ENCODE data around the gene DCAF6.

The DCAF6 gene

DNA sequence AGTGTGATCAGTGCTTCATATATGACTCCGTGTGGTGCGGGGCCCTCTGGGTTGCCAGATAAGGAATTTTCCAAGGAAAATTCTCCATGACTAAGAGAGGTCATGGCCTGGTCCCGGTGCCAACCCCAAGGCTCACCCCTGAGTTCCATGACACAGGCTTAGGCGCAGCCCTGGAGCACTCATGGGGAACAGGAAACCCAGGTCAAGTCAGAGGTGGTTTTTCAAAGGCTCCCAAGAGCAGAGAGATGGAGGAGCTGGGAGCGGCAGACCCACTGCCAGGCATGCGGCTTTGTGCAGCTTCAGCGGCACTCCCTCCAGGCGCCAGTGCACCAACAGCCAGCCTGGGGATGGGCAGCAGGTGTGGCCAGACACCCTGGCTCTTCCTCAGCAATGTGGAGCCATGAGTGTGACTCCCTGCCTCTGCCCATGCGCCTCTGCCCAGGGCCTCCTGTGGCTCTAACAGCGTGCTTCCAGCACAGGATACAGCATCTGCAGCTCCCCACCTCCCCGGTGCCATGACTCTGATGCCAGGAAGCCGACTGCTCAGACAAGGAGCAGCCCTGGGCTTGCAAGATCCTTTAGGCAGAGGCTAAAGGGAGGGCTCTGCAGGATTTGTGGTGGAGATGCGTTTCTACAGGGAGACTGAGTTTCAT, 153.0 kb downstream of the DCAF6 start:
- no peak for DNase-seq

DNA sequence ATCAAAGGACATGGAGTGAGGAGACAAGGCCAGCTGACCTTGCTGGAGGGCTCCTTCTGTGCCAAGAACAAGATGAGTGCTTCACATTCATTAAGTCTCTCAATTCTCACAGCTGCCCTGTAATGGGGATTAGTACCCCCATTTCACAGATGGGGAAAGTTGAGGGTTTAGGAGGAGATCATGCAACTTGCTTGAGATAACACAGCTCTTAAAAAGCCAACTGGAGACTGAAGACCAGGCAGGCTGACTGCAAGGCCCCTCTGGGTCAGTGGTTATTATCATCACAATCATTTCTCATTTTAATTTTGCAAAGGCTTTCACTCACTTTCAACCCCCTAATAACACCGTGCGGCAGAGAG, 153.5 kb downstream of the DCAF6 start:
- DNase-seq = no peak

DNA sequence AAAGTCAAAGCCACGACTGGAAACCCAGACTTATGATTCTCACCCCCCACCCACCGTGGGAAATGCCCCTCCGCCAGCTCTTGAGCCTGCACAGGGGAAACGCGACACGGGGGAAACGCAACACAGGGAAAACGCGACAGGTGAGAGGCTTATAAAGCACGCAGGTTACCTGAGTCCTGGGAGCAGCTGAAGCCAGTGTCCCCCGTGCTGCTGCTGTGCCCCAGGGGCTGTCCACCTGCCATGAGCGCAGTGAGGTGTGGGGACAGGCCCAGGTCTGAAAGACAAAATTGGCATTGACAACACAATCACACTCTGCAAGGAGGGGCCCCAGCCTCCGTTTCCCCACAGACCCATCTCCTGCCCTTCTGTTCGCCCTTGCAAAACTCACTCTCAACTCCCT, 153.9 kb downstream of the DCAF6 start:
- no peak for DNase-seq

DNA sequence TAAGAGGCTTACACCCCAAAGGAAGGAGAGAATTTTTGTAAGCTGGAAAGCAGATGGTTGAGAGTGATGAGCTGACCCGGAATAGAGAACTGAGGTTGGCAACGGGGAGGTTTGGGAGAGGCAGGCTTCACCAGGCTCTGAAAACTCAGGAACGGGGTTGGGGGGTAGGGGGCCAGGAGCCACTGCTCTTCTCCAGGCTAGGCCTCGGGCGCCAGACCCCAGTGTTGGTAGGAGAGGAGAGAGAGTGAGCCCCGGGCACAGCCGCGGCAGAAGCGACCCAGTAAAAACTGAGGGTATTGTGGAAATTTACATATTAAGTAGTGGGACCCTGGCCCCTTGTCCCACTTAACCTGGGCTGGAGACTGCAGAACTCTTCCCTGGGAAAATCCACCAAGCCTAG, 154.6 kb downstream of the DCAF6 start:
- DNase-seq = no peak

DNA sequence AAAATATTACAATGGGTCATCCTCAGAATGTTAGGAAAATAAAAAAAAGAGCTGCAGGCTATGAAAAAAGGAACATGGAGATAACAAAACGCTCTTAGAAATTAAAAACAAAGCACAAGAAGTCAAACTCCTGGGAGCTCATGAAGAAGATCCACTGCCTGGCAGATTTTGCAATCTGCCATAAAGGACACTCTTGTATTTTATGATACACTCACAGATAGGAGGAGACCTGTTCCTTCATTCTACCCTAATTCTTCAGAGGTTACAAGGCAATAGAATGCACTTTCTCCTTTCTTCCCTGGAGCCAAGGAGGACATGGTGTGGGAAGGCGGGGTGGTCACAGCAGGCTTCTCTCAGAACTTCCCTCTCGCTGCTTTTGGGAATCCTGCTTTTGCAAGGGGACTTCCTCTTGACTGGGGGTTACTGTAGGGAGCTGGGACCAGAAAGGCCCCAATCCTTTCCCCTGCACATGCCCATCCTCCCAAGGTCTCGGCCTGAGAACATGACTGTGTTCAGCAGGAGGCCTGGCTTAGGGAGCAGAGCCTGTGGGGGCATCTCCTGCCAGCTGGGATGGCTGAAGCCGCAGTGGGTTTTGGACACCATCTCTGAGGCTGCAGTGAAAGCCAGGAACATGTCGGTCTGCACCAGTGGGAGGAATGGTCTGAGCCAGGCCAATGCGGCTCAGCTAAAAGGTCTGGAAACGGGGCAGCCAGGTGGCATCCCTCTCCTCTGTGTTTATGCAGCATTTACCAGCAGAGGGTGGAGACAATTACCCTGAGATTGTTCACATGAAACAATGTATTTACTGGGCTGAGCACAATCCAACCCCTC, 155.5 kb downstream of the DCAF6 start:
- no peak for DNase-seq

DNA sequence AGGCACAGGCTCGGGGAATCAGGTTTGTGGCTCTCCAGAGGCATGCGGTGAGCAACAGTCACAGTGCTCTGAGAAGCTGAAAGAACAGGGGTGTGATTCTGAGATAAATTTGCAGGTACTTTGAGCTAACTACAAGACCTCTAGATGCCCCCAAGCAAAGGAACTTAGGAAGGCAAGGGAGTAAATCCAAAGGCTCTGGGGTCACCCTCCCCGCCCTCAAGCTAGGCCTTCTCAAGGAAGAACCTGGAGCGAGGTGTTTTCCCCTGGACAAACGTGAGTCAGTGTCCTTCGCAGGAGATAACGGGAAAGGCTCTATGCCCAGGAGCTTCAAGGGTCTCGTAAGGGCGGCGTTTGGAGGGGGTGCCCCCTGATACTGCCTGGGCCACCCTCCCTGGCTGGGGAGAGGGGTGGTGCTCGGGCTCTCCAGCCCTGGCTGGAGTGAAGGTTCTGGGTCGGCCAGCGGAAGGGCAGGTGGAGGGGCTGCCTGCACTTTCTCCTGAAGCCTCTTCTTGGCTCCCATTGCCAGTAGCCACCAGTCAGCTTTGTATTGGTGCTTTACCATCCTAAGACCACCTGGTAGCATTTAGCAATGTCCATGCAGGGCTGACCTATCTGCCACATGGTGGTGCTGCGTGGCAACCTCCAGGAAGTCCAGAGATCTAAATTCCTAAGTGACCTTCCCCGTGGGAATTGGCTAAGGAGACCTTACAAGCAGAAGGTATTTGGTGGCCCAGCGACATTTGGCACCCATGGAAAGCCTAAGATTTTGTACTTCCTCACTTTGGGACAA, 156.3 kb downstream of the DCAF6 start:
- no peak for DNase-seq

DNA sequence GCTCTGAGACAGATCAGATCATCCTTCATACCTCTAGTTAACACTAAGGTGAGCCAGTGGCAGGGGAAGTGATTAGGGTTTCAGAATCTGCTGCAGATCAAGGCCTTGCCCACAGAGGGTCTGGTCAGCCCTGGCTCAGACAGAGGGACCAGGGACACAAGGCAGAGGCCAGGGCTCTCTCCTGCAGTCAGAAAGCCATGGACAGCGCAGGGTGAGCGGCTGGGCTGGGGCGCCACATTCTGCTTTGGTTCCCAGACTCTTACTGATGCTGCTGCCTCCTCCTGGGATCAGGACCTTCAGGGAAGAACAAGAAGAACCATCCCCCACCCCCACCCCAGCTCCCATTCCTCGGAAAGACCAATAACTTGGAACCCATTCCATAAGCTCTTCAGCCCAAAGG, 157.1 kb downstream of the DCAF6 start:
- DNase-seq = no peak

DNA sequence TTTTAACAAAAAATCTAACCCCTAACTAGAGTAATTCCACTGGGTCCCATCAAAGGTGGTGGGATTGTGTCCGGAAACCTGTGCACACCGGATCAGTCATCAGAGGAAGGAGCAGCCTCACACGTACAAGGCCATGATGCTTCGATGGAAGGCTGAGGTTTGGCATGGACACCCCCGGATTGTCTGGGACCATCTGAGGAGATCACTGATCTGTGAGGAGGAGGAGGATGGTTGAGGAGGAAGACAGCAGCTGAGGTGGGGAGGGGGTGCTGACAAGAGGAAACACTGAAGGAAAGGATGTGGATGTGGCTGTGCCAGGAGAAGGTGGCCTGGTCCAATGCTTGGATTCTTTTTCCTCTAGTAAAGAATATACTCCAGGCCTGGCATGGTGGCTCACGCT, 159.0 kb downstream of the DCAF6 start:
- no peak for DNase-seq

DNA sequence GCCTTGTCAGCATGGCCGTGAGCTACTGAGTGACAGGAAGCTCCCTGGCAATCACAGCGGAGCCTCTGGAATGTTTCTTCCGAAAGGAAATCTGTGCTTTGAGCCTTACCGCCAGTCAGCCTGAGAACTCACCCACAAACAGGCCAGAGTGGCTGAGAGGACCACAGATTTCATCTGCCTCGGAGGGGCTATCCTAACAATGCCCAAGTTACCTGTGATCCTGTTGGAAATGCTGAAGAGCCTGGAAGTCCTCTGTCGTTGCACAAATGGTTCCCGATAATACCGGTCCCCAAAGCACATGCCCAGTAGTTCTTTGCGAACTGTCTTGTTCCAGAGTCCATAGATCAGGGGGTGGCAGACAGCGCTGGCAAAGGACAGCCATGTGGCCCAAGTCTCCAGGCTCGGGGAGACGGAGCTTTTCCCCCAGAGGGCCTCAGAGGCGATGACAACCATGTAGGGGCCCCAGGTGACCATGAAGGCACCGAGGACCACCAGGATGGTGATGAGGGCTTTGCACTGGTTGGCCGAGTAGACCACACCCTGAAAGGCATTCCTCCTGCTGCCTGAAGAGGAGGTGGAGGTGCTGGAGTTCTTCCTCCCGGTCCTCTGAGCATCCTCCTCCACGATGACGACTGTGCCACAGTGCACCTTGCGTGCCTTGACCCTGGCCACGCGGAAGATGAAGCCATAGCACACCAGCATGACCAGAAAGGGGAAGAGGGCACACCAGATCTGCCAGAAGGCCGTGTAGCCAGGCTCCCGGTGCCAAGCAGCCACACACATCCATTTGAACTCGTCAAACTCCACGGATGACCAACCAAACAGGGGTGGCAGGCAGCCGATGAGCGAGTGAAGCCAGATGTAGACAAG, 160.0 kb downstream of the DCAF6 start:
- DNase-seq = no peak

DNA sequence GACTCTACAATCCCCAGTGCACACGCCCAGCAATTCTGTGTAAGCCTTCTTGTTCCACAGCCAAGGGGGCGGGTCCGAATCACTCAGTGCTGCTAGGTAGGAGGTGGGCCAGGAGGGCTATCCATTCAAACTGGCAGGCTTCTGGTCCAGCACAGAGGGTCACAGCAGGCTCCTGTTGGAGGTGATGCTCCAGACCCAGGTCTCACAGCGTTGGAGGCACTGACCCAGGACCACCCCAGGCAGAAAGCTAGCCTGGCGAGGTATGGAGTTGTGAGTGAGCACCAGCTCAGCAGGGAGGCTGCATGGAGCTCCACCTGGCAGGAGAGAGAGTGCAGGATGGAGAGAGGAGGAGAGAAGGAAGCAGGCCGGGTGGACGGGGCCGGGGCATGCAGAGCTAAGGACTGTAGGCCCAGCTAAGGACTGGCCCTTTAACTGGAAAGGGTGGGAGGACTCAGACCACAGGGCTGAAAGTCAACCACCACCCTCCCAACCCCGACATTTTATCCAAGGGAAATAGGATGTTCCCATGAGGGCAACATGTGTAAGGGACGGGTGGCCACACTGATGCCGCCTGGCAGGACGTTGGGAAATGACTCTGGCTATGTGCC, 161.5 kb downstream of the DCAF6 start:
- DNase-seq = no peak

DNA sequence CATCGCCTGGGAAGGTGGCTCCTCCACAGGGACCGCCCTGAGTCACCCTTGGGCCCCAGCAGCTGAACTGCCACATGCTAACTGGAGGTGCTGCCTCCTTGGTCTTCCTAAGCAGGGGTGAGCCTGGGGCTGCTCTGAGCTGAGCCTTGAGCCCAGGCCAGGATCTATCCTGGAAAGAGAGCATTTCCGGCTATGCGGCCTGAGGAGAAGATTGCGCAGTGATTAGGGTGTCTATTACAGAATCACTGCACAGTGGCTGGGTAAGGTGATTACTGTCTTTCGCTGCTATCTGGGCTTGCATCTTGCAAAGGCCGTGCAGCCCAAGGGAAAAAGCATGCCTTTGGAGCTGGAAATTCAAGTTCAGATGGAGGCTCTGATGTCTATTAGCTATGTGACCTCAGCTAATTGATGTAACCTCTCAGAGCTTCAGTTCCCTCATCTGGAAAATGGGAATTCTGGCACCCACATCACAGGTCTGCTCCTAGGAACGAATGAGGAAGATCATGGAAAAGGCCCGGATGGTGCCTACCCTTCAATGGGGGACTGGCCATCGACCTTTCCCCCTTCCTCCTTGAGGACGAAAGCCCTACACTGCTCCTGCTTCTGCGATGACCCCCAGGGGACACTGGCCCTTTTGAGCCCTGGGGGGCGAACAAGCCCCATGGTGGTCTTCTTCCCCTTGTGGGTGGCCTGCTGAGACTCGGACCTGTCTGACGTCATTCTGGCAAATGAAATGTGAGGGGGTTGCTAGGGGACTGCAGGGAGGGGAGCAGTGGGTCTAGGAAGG, 162.2 kb downstream of the DCAF6 start:
- no peak for DNase-seq

DNA sequence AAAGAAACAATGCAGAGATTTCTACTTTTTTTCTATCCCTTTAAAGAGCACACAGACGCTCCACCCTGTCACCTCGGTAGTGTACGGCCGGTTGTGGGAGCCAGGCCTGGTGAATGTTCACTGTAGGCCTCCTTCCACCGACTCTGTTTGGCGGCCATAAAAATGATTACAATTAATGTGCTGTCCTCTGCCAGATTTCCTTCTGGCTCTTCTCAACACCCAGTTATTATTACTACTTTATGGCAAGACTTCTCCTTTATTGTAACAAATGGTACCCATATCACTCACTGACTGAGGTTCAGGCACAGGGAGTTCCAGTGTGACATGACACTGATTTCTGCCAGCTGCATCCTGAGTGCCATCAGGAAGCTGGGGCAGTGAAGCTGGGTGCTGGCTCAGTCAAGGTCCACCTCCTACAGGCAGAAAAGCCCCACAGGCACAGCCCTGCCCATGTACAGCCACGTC, 162.9 kb downstream of the DCAF6 start:
- DNase-seq = no peak

DNA sequence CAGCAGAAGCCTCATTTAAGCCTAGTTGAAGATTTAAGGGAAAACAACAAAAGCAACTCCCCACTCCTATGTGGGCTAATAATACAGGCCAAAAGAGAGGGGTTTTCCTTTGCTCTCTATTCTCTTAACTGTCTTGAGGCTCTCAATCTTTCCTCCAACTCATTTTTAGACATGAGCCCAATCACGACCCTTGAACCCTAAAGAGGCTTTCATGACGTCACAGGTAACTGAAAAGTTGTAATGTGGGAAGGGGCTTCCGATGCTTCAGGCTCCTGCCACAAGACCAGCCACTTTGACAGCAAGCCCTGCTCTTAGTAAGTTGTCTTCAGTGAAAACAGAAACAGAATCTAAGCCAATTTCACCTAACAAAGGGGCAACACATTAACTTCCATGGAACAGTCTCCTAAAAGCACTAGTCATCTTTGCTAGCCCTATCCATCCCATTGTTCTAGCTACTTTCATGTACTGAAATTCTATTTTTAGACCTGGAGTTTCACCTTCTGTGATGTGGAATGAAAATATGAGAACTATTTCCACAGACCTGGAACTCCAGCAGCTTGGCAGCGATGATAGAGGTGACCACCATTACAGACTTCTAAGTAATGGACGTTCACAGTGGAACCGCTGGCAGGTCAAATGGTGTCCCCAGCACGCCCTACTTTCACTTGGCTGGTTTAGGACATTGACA, 164.0 kb downstream of the DCAF6 start:
- no peak for DNase-seq

DNA sequence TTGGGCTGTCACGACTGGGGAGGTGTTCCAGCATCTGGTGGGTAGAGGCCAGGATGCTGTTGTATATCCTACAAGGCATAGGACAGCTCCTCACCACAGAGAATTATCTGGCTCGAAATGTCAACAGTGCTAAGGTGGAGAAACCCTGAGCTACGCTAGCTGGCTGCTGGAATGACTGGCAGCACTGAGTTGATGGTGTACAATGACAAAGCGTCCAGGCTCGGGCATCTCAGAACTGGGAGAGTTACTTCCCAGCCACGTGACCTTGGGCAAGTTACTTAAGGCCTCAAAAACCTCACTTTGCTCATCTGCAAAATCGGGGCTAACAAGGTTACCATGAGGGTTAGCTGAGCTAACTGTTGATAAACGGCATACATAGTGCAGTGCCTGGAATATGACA, 164.9 kb downstream of the DCAF6 start:
- no peak for DNase-seq

DNA sequence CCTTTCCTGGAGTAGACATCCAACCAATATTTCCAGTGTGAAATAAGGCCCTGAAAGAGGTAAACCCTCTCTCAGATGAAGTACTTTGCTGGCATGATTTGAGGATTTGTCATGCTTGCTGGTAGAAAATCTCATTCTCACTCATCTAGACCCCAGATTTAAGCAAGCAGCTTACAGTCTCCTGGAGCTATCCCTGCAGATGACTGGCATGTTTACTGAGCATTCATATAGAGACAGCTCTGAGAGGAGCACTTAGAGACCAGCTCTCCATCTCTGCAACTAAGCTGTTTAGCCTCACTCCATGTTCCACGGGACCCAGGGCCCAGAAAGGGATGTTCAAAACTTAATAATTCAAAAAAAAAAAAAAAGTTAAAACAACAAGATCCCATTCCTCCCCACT, 166.0 kb downstream of the DCAF6 start:
- no peak for DNase-seq

DNA sequence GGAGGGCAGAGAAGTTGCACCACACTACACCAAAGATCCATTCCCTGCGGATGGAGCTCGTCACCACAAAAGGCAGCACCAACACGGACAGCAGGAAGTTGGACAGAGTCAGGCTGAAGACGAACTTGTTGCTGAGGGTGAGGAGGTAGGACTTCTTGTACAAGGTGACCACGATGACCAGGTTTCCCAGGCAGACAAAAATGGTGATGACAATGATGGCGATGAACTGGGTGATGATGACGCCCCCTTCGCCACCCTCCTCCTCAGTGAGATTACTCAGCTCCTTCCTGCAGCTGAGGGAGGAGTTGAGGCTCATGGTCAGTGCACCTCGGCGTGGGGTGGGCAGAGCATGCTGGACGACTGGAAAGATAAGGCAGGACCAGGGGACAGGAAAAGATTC, 168.1 kb downstream of the DCAF6 start:
- DNase-seq = no peak

DNA sequence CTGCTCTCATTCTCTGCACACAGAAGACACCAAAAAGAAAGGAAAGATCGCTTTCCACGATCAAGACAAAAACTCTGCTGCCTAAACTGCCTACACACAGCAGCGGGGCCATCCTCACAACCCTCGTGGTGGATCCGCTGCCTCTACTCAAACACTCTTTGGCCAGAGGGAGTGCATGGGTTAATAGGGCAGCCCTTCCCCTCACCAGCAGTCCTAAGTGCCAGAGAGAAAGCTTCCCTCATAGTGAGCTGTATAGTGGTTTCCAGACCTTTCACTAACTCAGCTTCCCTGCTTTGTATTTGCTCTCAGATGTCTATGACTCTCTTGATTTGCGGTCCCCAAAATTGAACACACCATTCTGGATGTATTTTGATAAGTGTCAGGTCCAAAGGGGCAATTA, 169.4 kb downstream of the DCAF6 start:
- DNase-seq = no peak

DNA sequence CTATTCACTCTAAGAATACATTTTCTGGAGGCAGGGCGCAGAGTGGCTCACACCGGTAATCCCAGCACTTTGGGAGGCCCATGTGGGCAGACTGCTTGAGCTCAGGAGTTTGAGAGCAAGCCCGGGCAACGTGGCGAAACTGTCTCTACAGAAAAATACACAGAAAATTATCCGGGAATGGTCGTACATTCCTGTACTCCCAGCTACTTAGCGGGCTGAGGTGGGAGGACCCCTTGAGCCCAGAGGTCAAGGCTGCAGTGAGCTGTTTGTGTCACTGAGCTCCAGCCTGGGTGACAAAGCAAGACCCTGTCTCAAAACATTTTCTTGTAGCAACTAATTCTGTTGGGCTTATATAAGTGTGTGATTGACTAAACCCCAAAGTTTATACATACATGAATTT, 169.8 kb downstream of the DCAF6 start:
- no peak for DNase-seq

DNA sequence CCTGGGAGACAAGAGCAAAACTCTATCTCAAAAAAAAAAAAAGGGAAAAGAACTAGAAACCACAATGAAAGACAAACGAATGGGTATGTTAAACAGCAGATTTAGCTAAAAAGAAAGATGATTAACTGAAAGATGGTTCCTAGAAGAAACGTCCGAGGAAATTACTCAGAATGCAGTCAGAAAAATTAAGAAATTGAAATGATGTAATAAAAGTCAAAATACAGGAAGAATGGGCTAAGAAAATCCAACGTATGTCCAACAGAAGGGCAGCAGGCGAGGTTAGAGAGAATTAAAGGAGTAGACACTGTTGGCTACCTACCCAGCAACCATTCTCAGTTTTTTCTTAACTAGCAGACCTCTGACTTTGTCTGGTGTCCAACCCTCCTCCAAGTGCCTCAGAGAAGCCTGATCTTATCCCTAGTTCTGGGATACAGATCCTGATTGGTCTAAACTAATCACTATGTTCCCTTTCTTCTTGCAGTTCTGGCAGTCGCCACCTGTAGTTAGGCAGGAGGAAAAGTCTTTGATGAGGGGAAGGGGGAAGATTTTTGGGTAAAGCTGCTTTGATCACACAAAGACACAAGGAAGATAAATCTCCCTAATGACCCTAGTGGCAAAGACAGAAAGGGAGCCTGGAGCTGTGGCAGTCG, 174.5 kb downstream of the DCAF6 start:
- DNase-seq = no peak

DNA sequence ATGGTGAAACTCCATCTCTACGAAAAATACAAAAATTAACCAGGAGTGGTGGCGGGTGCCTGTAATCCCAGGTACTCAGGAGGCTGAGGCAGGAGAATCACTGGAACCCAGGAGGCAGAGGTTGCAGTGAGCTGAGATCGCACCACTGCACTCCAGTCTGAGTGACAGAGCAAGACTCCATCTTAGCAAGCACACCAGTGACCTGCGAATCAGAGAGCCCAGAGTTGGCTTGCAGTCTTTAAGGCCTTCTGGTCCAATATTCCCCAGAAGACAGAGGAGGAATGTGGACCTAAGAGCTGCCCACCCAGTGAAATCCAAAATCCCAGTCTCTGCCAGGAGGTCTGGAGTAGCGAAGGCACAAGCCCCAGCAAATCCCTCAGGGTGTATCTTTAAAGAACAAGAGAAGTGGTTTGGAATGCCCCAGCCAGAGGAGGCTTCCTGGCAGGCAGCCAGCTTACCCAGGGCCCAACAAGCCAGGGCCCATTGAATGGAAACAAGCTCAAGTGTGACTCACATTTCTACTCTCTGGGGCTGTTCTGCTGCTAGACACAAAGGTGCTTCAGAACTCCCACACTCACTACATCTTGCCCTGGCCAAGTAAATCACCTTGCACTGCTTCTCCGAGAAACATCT, 176.3 kb downstream of the DCAF6 start:
- DNase-seq = peak; percentile 69

Measured in stimulated activated CD4-positive, alpha-beta T cell treated with anti-CD3 and anti-CD28 coated beads, Interleukin-4, amount 100 ng/mL, for 1 hour (primary cell).